Tibial nerve (tissue), 4 donors: Measurements from ENCODE around the gene PRKG1.

ENCODE experiments used
- EP300 ChIP-seq, 2 donors: sonication (generic); formaldehyde crosslinking; IDR thresholded peaks; one replicate each; pipeline ENCODE4 v1.6.1; 2017; ENCODE audit warnings: antibody characterized with exemption in 2 of 2, mild to moderate bottlenecking in 1 of 2
- POLR2A ChIP-seq, 2 donors: fragments of 450-650 bp; IDR thresholded peaks; one replicate each; pipeline ENCODE4 v1.6.1; 2017; ENCODE audit warnings: antibody characterized with exemption in 2 of 2, mild to moderate bottlenecking in 2 of 2, moderate library complexity in 2 of 2
- TF ChIP-seq, protein P1 (sequence below), 5 experiments: fragments of 200-600 bp in 3 of 5; fragments of 450-650 bp in 2 of 5; sonication (generic) in 3 of 5; IDR thresholded peaks; one replicate each; pipeline ENCODE4 v1.5.1; 2016 to 2019; ENCODE audit warnings: antibody characterized with exemption in 5 of 5, mild to moderate bottlenecking in 3 of 5, moderate library complexity in 2 of 5

- TF ChIP-seq, protein P1, sequence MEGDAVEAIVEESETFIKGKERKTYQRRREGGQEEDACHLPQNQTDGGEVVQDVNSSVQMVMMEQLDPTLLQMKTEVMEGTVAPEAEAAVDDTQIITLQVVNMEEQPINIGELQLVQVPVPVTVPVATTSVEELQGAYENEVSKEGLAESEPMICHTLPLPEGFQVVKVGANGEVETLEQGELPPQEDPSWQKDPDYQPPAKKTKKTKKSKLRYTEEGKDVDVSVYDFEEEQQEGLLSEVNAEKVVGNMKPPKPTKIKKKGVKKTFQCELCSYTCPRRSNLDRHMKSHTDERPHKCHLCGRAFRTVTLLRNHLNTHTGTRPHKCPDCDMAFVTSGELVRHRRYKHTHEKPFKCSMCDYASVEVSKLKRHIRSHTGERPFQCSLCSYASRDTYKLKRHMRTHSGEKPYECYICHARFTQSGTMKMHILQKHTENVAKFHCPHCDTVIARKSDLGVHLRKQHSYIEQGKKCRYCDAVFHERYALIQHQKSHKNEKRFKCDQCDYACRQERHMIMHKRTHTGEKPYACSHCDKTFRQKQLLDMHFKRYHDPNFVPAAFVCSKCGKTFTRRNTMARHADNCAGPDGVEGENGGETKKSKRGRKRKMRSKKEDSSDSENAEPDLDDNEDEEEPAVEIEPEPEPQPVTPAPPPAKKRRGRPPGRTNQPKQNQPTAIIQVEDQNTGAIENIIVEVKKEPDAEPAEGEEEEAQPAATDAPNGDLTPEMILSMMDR (IDR thresholded peaks at IDR 0.05), result no peak
- TF ChIP-seq POLR2A (IDR thresholded peaks at IDR 0.05) (no peak), EP300 (IDR thresholded peaks at IDR 0.05) (no peak)
Measured at GRCh38 chr10:52043811-52044210, 969.5 kb downstream of the PRKG1 start.
